GM12878 (cell line): ENCODE results near the gene PSORS1C2. TPM values are rescaled to one million over a fixed set of nuclear protein-coding genes. Genes with fewer than 3 reads are reported as not detected.

ENCODE experiments used
- ATAC-seq: fragments of 200-7000 bp; cut with Tn5 transposase; 3 replicates; pipeline ENCODE4 v1.9.1; 2020; ENCODE audit warnings: mild to moderate bottlenecking, moderate library complexity
- Bru-seq: library from RNA; stranded (reverse); fragments of 400-500 nt; gene quantifications from one replicate; lab custom pipeline; 2021; lab: Mats Ljungman, UMichigan
- BruChase-seq, 2 experiments: library from RNA; stranded (reverse); fragments of 400-500 nt; gene quantifications; one replicate each; lab custom pipeline; 2021; lab: Mats Ljungman, UMichigan
- BruUV-seq: library from RNA; stranded (reverse); fragments of 400-500 nt; replicated peaks from 2 replicates; lab custom pipeline; 2021; lab: Mats Ljungman, UMichigan
- CTCF ChIA-PET: fragments of 300-600 bp; sonication (Branson Sonifier 250); formaldehyde crosslinking; extraction: SDS; loops from one replicate; lab custom pipeline; 2021; ENCODE audit warnings: inconsistent platforms; lab: Yijun Ruan, JAX
- POLR2A ChIA-PET: fragments of 350-600 bp; formaldehyde crosslinking; extraction: SDS; loops from one replicate; lab custom pipeline; 2021; ENCODE audit warnings: inconsistent platforms; lab: Charles Lee
- RAD21 ChIA-PET: fragments of 300-600 bp; sonication (Branson Sonifier 250); formaldehyde crosslinking; loops from one replicate; lab custom pipeline; 2023; ENCODE audit warnings: antibody characterized with exemption; ENCODE audit not compliant: unreplicated experiment; lab: Charles Lee
- SMC1A ChIA-PET: fragments of 300-600 bp; sonication (Branson Sonifier 250); formaldehyde crosslinking; loops from one replicate; lab custom pipeline; 2023; ENCODE audit not compliant: unreplicated experiment, uncharacterized antibody; lab: Charles Lee
- DNase-seq: peaks from one replicate; pipeline ENCODE4 v3.0.0-alpha.2; 2011; ENCODE audit warnings: low read depth, low spot score
- FAIRE-seq: peaks from 3 replicates; lab custom pipeline; 2011; peaks lifted over from hg19 to GRCh38; lab: Jason Lieb, UNC
- H2AFZ ChIP-seq: 2 replicates; pipeline ENCODE4 v1.6.0; 2011; ENCODE audit warnings: low read depth, low read length, control low read depth; ENCODE audit not compliant: control insufficient read depth
- H3K27ac ChIP-seq: 2 replicates; pipeline ENCODE4 v1.5.1; 2011; ENCODE audit warnings: control low read depth; ENCODE audit not compliant: control insufficient read depth, insufficient read depth
- H3K27me3 ChIP-seq, 2 experiments: replicated peaks in 1 of 2; 2 replicates each; pipeline versions ENCODE4 v1.6.0 to v1.6.1; 2011; ENCODE audit warnings: low read length in 1 of 2; ENCODE audit not compliant: control insufficient read depth in 2 of 2, insufficient read depth in 2 of 2
- H3K36me3 ChIP-seq, 2 experiments: 2 replicates each; pipeline ENCODE4 v1.5.1; 2011; ENCODE audit warnings: low read length in 1 of 2; ENCODE audit not compliant: control insufficient read depth in 2 of 2, insufficient read depth in 2 of 2
- H3K4me1 ChIP-seq: 2 replicates; pipeline ENCODE4 v1.6.1; 2011; ENCODE audit warnings: mild to moderate bottlenecking, low read length, moderate library complexity, mixed read lengths; ENCODE audit not compliant: control insufficient read depth, insufficient read depth
- H3K4me2 ChIP-seq: 2 replicates; pipeline ENCODE4 v1.6.0; 2011; ENCODE audit warnings: control low read depth; ENCODE audit not compliant: control insufficient read depth, insufficient read depth
- H3K4me3 ChIP-seq: fragments of 200-600 bp; sonication (generic); 2 replicates; pipeline ENCODE4 v1.5.1; 2016
- H3K79me2 ChIP-seq: 2 replicates; pipeline ENCODE4 v1.6.0; 2011; ENCODE audit warnings: low read length; ENCODE audit not compliant: control insufficient read depth, insufficient read depth
- H3K9ac ChIP-seq: 2 replicates; pipeline ENCODE4 v1.8.0; 2011; ENCODE audit warnings: low read length, control low read depth, mixed read lengths; ENCODE audit not compliant: control insufficient read depth, insufficient read depth
- H3K9me3 ChIP-seq: replicated peaks from 3 replicates; pipeline ENCODE4 v1.5.1; 2011; ENCODE audit warnings: mild to moderate bottlenecking, low read length; ENCODE audit not compliant: control insufficient read depth, insufficient read depth
- H4K20me1 ChIP-seq: 2 replicates; pipeline ENCODE4 v1.6.0; 2011; ENCODE audit not compliant: control insufficient read depth, insufficient read depth
- ATF7 ChIP-seq: fragments of 450-650 bp; IDR thresholded peaks from 2 replicates; pipeline ENCODE4 v1.6.1; 2016; ENCODE audit warnings: low read depth, mild to moderate bottlenecking
- BCL11A ChIP-seq: IDR thresholded peaks from 2 replicates; pipeline ENCODE4 v1.6.1; 2011; ENCODE audit warnings: low read depth, low read length
- BHLHE40 ChIP-seq, 2 experiments: fragments of 450-650 bp in 1 of 2; IDR thresholded peaks; 2 replicates each; pipeline ENCODE4 v1.6.1; 2011 to 2017; ENCODE audit warnings: low read depth in 2 of 2, borderline replicate concordance in 1 of 2, improper control_type of control experiment in 1 of 2, low read length in 1 of 2, mild to moderate bottlenecking in 1 of 2
- EGR1 ChIP-seq, 2 experiments: IDR thresholded peaks; 1 replicate in 1 of 2; 2 replicates in 1 of 2; pipeline ENCODE4 v1.6.1; 2011 to 2012; ENCODE audit warnings: low read depth in 2 of 2, low read length in 2 of 2, borderline replicate concordance in 1 of 2, mild to moderate bottlenecking in 1 of 2, moderate library complexity in 1 of 2
- GABPA ChIP-seq: IDR thresholded peaks from 2 replicates; pipeline ENCODE4 v1.6.1; 2014; ENCODE audit warnings: antibody characterized with exemption, low read depth, mild to moderate bottlenecking, inconsistent platforms
- HSF1 ChIP-seq: fragments of 150-350 bp; IDR thresholded peaks from 2 replicates; pipeline ENCODE4 v1.6.1; 2014; ENCODE audit warnings: mild to moderate bottlenecking, low read depth, low read length
- MYB ChIP-seq: fragments of 150-350 bp; IDR thresholded peaks from 2 replicates; pipeline ENCODE4 v1.6.1; 2014; ENCODE audit warnings: mild to moderate bottlenecking, low read depth, low read length, borderline replicate concordance
- NBN ChIP-seq: fragments of 450-650 bp; IDR thresholded peaks from 2 replicates; pipeline ENCODE4 v1.6.1; 2016
- POLR2AphosphoS5 ChIP-seq: IDR thresholded peaks from 2 replicates; pipeline ENCODE4 v1.6.1; 2011; ENCODE audit warnings: mild to moderate bottlenecking, low read length, inconsistent platforms
- SMAD5 ChIP-seq: IDR thresholded peaks from 2 replicates; pipeline ENCODE4 v1.6.1; 2016; ENCODE audit warnings: antibody characterized with exemption, low read depth
- SPI1 ChIP-seq: IDR thresholded peaks from 2 replicates; pipeline ENCODE4 v1.6.1; 2011; ENCODE audit warnings: low read depth, mild to moderate bottlenecking, low read length, moderate library complexity, borderline replicate concordance; ENCODE audit not compliant: insufficient read depth
- SRF ChIP-seq, 2 experiments: IDR thresholded peaks; 2 replicates each; pipeline ENCODE4 v1.6.1; 2011; ENCODE audit warnings: low read depth in 2 of 2, low read length in 2 of 2, mild to moderate bottlenecking in 1 of 2, moderate library complexity in 1 of 2
- SUZ12 ChIP-seq: fragments of 200-600 bp; sonication (generic); IDR thresholded peaks from one replicate; pipeline ENCODE4 v1.6.1; 2018; ENCODE audit warnings: antibody characterized with exemption, mild to moderate bottlenecking; ENCODE audit not compliant: unreplicated experiment
- YY1 ChIP-seq: IDR thresholded peaks from 2 replicates; pipeline ENCODE4 v1.6.1; 2011; ENCODE audit warnings: low read depth, mild to moderate bottlenecking, low read length
- WGBS: methylation state at CpG from one replicate; pipeline ENCODE4 v1.1.6; 2016; ENCODE audit warnings: low lambda C conversion rate; ENCODE audit not compliant: insufficient replicate concordance, insufficient coverage; ENCODE audit errors: missing lambda C conversion rate; 5-methylcytosine and 5-hydroxymethylcytosine counted together
- in situ Hi-C: fragments of 300-500 bp; cut with MboI; formaldehyde crosslinking; loops from 9 replicates; pipeline ENCODE4 v1.14.3; 2018; ENCODE audit warnings: mixed read lengths
- intact Hi-C: fragments of 100-400 bp; cut with micrococcal nuclease; formaldehyde crosslinking; loops from one replicate; pipeline ENCODE4 v1.14.2; 2022; ENCODE audit not compliant: unreplicated experiment
- long read RNA-seq, 2 experiments: library from polyadenylated mRNA; unstranded; transcript quantifications; one replicate each; pipeline ENCODE4 v2.0.0, GENCODE V29; 2019 to 2020
- polyA minus RNA-seq, 3 experiments: library from RNA; depleted of rRNA, polyadenylated mRNA; stranded (reverse); fragments of >200 nt; gene quantifications; 2 replicates each; pipeline ENCODE4 v1.2.3, GENCODE V29; 2011
- polyA plus RNA-seq, 11 experiments: library from polyadenylated mRNA; depleted of rRNA in 4 of 11; unstranded in 6 of 11; stranded (reverse) in 5 of 11; fragments of >200 nt; fragmentation: Nextera tagmentation in 4 of 11; fragmentation: Illumina TruSeq in 1 of 11; extraction: Ambion mirVana in 4 of 11; extraction: Trizol in 1 of 11; gene quantifications; 1 replicate in 1 of 11; 2 replicates in 10 of 11; pipeline versions ENCODE4 v1.2.1 to v1.2.3, GENCODE V29; 2011 to 2016; ENCODE audit warnings: inconsistent platforms in 2 of 11, missing spikeins in 2 of 11, low read depth in 1 of 11
- total RNA-seq, 4 experiments: library from RNA; depleted of rRNA in 3 of 4; stranded (reverse); fragments of >200 nt in 3 of 4; fragmentation: Illumina TruSeq in 1 of 4; extraction: Trizol in 1 of 4; gene quantifications; 2 replicates each; pipeline versions ENCODE4 v1.2.1 to v1.2.3, GENCODE V29; 2013 to 2021
- TF ChIP-seq, protein P1 (sequence below): IDR thresholded peaks from 2 replicates; pipeline ENCODE4 v1.6.1; 2011; ENCODE audit warnings: mild to moderate bottlenecking, low read depth, low read length, moderate library complexity; ENCODE audit not compliant: insufficient replicate concordance

PSORS1C2 gene
- not detected in 2 replicates for total RNA-seq (2013; cell fraction: nucleolus; rRNA removed)
- total RNA-seq (2014; rRNA removed) (not detected in 2 replicates), total RNA-seq (2014; rRNA removed; fragmentation: Illumina TruSeq; extraction: Trizol) (not detected in 2 replicates), total RNA-seq (2021) (not detected in 2 replicates), polyA plus RNA-seq (2011; rRNA removed) (not detected in 2 replicates), polyA plus RNA-seq (2014; fragmentation: Illumina TruSeq; extraction: Trizol) (not detected in 2 replicates), polyA plus RNA-seq (2014; fragmentation: Nextera tagmentation; extraction: Ambion mirVana) (not detected), polyA plus RNA-seq (2014; rRNA removed) (not detected in 2 replicates), polyA plus RNA-seq (2016; fragmentation: Nextera tagmentation; extraction: Ambion mirVana) (not detected), polyA minus RNA-seq (2011; rRNA and poly(A)+ RNA removed) (not detected in 2 replicates), Bru-seq, nascent RNA (not detected), BruChase-seq, experiment 1, labeled RNA remaining after a 6-hour chase (not detected), BruChase-seq, experiment 2, labeled RNA remaining after a 2-hour chase (not detected)
- not detected for polyA plus RNA-seq (2011; ENCODE audit: low read depth)
- not detected in 2 replicates for polyA plus RNA-seq (2011; cell fraction: cytosol; rRNA removed)
- not detected in 2 replicates for polyA plus RNA-seq (2011; cell fraction: nucleus; rRNA removed)
- polyA plus RNA-seq (2012): not detected in 2 replicates
- polyA minus RNA-seq (2011; cell fraction: cytosol; rRNA and poly(A)+ RNA removed): not detected in 2 replicates
- polyA minus RNA-seq (2011; cell fraction: nucleus; rRNA and poly(A)+ RNA removed): not detected in 2 replicates
- long read RNA-seq, experiment 1: 0 reads
- long read RNA-seq, experiment 2: 0 reads

GRCh38 chr6:31138982-31139381 lies at the start of gene PSORS1C2:
PSORS1C2 (minus strand) TSS chr6:31139066; CDS start chr6:31139026, 40 bp downstream.
- H3K4me3 ChIP-seq: 0 out of 2 replicates have a peak within 1 kb of the TSS, but pooled peaks have one; percentile 29
- no peak for FAIRE-seq
- in situ Hi-C loops (loop anchor here (5.0 kb wide), 2 partner anchors 53 to 228 kb away; no protein-coding TSS in a partner anchor), intact Hi-C loops (no loop called here)
- H4K20me1 ChIP-seq: no peaks in the 10 kb centered on the region
- no peak for DNase-seq
- 48% methylated on average over 4 of the region's 4 CpGs for WGBS
- no peak within 1 kb of the TSS for H2AFZ ChIP-seq
- no peak within 1 kb of the TSS for H3K9ac ChIP-seq
- no peak for ATAC-seq
- no peak within 1 kb of the TSS for H3K27ac ChIP-seq
- ChIA-PET RAD21 (interaction anchor here (0.9 to 1.9 kb wide), 5 partner anchors 11 to 55 kb away, joined by 3 to 9 read pairs (median 3); no protein-coding TSS in a partner anchor), CTCF (interaction anchor here (0.8 to 22.9 kb wide), 7 partner anchors 10 to 228 kb away, joined by 3 to 326 read pairs (median 13); partner anchors contain the start of genes CCHCR1 and TCF19), POLR2A (interaction anchor here (0.8 to 1.5 kb wide), 2 partner anchors 22 to 52 kb away, joined by 3 read pairs; no protein-coding TSS in a partner anchor), SMC1A (interaction anchor here (0.7 to 5.8 kb wide), 10 partner anchors 9 to 227 kb away, joined by 3 to 52 read pairs (median 4); no protein-coding TSS in a partner anchor)
- no peaks in the 10 kb centered on the region for H3K27me3 ChIP-seq
- H3K79me2 ChIP-seq: no peaks in the 10 kb centered on the region
- peaks cover 3% of the 10 kb centered on the region for H3K4me1 ChIP-seq
- TF ChIP-seq ATF7: no peak
- TF ChIP-seq SMAD5: no peak
- TF ChIP-seq, protein P1, sequence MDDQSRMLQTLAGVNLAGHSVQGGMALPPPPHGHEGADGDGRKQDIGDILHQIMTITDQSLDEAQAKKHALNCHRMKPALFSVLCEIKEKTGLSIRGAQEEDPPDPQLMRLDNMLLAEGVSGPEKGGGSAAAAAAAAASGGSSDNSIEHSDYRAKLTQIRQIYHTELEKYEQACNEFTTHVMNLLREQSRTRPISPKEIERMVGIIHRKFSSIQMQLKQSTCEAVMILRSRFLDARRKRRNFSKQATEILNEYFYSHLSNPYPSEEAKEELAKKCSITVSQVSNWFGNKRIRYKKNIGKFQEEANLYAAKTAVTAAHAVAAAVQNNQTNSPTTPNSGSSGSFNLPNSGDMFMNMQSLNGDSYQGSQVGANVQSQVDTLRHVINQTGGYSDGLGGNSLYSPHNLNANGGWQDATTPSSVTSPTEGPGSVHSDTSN: no peak
- no peak for TF ChIP-seq GABPA
- TF ChIP-seq YY1: no peak
- TF ChIP-seq SPI1: no peak
- TF ChIP-seq NBN: no peak
- no peak for TF ChIP-seq SRF (IDR thresholded peaks at IDR 0.05; ENCODE audit: low read depth in 2 of 2, low read length in 2 of 2)
- TF ChIP-seq MYB: no peak
- no peak for TF ChIP-seq BCL11A
- TF ChIP-seq SUZ12: no peak
- no peak for TF ChIP-seq EGR1 (IDR thresholded peaks at IDR 0.05; ENCODE audit: borderline replicate concordance in 1 of 2, low read depth in 2 of 2, low read length in 2 of 2)
- TF ChIP-seq BHLHE40 (IDR thresholded peaks at IDR 0.05; ENCODE audit: borderline replicate concordance in 1 of 2, low read depth in 2 of 2, low read length in 1 of 2): no peak
- no peak for TF ChIP-seq POLR2AphosphoS5
- no peak for TF ChIP-seq HSF1
- H3K4me2 ChIP-seq: no peak within 1 kb of the TSS
- H3K36me3 ChIP-seq: no peaks in the 10 kb centered on the region
- no TSS peak for BruUV-seq
- H3K9me3 ChIP-seq: no peaks in the 10 kb centered on the region; the same call in 2 of the 3 replicates
